GM13977 (cell line): ENCODE data around the gene CHST11.

Experiments
- DNase-seq: peaks from one replicate; pipeline ENCODE4 v3.0.0; 2012; ENCODE audit warnings: low spot score
- CTCF ChIP-seq: IDR thresholded peaks from 2 replicates; pipeline ENCODE4 v1.5.1; 2012; ENCODE audit warnings: mild to moderate bottlenecking, control low read depth; ENCODE audit not compliant: insufficient read depth; ENCODE audit errors: extremely low read depth, missing control alignments
- in situ Hi-C: fragments of 300-500 bp; cut with MboI; formaldehyde crosslinking; loops from one replicate; pipeline ENCODE4 v1.12.0; 2022; ENCODE audit warnings: low sequenced_read_pairs, low pct_unique_long_range_greater_than_20kb, mixed read lengths, inconsistent platforms; ENCODE audit not compliant: unreplicated experiment

Gene CHST11

GRCh38 chr12:104775731-104776231 lies 319.0 kb downstream of the CHST11 start:
- TF ChIP-seq CTCF: no peak
- in situ Hi-C loops: no loop called here
- DNase-seq: no peak

GRCh38 chr12:104779134-104779533 lies 322.4 kb downstream of the CHST11 start:
- in situ Hi-C loops: no loop called here
- TF ChIP-seq CTCF: no peak
- DNase-seq: no peak

GRCh38 chr12:104782296-104782695 lies 325.5 kb downstream of the CHST11 start:
- no peak for TF ChIP-seq CTCF
- DNase-seq: no peak
- in situ Hi-C loops: no loop called here

GRCh38 chr12:104784592-104784991 lies 327.8 kb downstream of the CHST11 start:
- no peak for TF ChIP-seq CTCF
- in situ Hi-C loops: no loop called here
- DNase-seq: no peak

GRCh38 chr12:104785886-104786285 lies 329.1 kb downstream of the CHST11 start:
- DNase-seq: no peak
- in situ Hi-C loops: no loop called here
- no peak for TF ChIP-seq CTCF

- no peak for DNase-seq
- in situ Hi-C loops: no loop called here
- TF ChIP-seq CTCF: no peak
These were observed 329.6 kb downstream of the CHST11 start for GRCh38 chr12:104786352-104786751.

- no peak for TF ChIP-seq CTCF
- in situ Hi-C loops: no loop called here
- no peak for DNase-seq
These were observed 332.1 kb downstream of the CHST11 start for GRCh38 chr12:104788840-104789271.
